ENCODE measurements around the gene CSNK2B.

Gene CSNK2B

DNA sequence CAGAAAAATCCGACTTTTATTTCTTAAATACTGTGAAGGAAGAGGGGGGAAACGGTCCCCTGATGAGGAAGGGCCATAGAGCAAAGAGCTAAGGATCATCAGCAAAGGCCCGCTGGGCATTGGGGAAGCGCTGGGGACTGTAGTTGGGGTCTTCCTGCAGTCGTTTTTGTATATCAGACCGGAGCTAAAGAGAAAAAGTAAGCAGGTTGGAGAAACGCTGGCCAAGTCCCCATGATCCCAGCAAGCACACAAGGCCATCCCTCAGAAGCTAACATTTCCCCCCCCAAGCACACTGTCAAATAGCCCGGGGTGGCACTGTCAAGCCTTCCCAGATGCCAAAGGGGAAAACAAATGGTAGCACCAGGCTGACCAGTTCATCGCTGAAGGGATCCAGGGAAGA is 26.8 kb upstream of the CSNK2B start:
- DNase-seq: no peak

- no peak for DNase-seq
These were observed 26.4 kb upstream of the CSNK2B start for GRCh38 chr6:31639449-31639861.

DNA sequence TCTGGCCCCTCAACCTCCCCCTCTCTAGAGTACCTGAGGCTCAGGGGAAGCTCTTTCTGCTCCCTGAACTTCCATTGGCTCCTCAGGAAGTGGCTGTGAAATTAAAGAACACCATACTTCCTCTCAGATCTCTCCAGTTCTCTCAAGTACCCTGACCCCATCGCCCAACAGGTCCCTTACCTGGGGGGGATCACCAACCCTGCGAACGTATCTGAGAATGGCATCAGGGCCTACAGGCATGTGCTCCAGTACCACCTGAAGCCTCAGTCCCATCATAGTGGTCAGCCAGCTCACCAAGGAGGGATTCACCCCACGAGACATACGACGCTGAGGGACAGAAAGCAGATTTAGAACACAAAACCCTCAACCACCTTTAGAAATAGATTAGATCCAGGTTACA is 25.3 kb upstream of the CSNK2B start:
- no peak for DNase-seq

DNA sequence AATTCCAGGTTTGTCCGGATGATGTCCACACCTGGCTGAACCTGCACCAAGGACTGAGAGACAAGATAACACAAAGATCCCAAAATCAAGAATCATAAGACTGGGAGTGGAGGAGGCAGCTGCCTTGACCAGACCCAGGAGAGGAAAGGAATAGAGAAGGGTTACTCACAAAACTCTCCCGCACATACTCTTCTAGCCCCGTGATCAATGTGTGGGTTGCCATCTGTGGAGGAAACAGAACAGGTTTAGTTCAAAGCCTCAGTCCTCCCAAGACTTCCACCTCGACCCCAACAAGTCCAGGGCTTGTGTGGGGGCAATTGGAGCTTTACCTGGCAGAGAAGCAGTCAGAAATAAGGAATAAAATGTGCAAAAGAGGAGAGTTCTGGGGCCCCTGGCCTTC is 24.5 kb upstream of the CSNK2B start:
- DNase-seq: no peak

DNA sequence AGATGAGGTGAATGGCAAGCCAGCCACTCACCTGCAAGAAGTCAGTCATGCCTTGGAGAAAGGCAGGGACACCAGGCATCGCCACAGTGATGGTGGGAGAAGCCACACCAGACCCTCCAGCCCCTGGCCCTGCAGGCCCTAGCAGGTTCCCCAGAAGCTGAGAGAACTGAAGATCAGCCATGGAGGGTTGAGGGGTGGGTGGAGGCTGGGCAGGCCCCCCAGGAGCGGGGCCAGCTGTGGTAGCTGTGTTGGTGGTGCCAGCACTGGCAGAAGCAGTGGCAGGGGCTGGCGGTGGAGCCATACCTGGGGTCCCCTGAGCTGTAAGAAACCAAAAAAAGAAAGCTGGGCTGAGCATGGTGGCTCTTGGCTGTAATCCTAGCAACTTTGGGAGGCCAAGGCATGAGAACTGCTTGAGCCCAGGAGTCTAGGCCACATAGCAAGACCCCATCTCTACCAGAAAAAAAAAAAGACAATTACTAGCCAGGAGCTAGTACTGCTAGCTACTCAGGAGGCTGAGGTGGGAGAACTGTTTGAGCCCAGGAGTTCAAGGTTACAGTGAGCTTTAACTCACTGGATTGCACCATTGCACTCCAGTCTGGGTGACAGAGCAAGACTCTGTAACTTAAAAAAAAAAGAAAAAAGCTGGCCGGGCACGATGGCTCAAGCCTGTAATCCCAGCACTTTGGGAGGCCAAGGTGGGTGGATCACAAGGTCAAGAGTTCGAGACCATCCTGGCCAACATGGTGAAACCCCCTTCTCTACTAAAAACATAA is 22.9 kb upstream of the CSNK2B start:
- no peak for DNase-seq

GRCh38 chr6:31643818-31644454 is 21.9 kb upstream of the CSNK2B start:
- no peak for DNase-seq

DNA sequence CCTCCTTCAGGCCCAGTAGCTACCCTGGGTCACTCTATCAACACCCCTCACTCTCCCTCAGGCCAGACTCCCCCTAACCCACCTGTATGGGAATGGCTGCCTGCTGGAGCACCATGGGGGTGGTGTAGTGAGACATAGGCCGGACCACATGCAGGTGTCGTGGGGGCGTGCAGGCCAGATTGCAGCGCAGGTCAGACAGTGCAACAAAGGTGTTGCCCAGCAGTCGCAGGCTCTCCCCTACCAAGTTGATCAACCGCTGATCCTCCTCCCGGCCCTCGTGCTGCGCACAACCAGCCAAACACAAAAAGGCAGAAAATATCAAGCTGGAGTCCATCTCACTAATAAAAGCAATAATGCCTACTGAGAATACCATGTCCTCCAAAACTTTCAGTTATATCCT is 20.6 kb upstream of the CSNK2B start:
- no peak for DNase-seq

- peak; percentile 63 for DNase-seq
These were observed 14.2 kb upstream of the CSNK2B start for GRCh38 chr6:31651602-31652191.

GRCh38 chr6:31652925-31653724 is 12.8 kb upstream of the CSNK2B start:
- DNase-seq: peak; percentile 97

DNA sequence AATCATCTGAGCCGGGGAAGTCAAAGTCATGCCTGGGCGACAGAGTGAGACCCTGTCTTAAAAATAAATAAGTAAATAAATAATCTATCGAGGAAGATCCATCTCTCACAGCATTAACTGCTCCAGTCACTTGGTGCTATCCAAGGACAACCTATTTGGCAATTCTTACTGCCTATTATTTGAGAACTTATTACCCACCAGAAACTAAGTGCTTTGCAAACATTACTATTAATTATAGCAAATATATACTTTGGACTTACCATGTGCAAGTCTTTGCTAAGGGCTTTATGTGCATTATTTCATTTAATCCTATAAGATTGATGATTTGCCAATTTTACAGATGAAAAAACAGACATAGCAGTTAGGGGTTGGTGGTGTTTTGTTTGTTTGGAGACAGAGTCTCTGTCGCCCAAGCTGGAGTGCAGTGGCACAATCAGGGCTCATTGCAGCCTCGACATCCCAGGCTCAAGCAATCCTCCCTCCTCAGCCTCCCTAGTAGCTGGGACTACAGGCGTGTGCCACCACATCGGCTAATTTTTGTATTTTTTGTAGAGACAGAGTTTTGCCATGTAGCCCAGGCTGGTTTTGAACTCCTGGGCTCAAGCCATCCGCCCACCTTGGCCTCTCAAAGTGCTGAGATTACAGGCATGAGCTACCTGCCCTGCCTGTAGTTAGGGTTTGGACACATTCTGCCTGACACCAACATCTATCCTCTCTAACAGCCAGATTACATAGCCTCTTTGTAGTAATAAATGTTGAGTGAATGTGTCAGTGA is 11.1 kb upstream of the CSNK2B start:
- no peak for DNase-seq

DNA sequence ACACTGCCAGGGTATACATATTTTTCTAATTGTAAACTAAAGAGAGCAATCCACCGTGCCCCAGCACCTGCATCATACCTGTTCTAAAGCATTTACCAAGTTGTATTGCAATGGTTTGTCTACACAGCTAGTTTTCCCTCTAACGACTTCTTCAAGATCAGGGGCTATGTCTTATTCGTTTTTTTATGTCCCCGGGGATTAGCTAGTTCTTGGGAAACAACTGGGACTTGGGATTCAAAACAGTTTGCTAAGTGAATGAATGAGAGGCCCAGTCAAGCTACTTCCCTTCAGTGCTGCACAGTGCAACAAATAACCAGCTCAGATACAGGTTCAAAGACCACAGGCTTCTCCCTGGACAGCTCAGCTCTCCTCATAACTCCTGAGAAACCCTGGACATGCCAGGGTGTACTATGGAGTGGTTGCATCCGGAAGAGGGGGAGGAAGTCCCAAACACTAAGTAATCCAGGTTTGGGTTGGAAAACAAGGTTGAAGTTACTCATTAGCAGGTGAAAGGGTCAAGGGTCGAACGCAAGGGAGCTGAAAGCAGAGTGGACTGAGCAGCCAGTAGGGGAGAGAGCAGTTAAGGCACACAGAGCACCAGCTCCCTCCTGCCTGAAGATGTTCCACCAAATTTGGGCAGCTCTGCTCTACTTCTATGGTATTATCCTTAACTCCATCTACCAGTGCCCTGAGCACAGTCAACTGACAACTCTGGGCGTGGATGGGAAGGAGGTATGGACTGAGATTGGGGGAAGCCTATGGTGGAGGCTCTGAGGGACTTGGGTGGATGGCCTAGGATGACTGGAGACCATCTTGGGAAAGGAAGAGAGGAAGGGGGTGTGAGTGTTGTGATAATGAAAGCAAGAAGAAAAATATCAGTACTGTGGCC is 10.3 kb upstream of the CSNK2B start, which contains the start of gene APOM:
Gene APOM, plus strand, starts transcription at position 546 of the 889 bp plus-strand sequence. Its CDS starts 73 bp downstream, at position 619.
- no peak for DNase-seq

GRCh38 chr6:31657406-31658157 is 8.3 kb upstream of the CSNK2B start:
- DNase-seq: no peak

DNA sequence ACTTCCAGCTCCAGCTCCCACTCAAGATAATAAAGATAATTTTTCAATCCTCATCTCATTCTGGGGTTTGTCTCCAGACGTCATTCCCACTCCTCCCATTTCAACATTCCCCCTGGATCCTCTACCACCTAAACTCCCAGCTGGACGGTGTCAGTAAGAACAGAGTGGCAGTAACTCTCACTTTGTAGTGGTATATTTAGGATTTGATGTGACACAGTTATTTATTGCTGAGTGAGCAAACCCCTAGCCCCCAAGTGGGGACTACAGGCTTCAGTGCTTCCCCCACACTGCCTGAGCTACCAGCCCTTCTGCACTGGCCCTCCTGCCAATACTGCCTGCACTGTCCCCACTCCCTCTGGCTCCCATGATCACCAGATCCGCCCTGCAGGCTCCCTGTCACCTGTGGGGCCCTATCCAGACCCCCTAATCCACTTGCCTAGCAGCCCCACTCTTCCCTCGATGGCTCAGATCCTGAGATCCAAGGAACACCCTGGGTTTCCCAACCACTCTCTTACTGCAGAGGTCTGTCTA is 7.7 kb upstream of the CSNK2B start:
- no peak for DNase-seq

GRCh38 chr6:31658983-31659648 is 6.8 kb upstream of the CSNK2B start:
- no peak for DNase-seq

GRCh38 chr6:31659649-31660380 is 6.1 kb upstream of the CSNK2B start:
- no peak for DNase-seq

DNA sequence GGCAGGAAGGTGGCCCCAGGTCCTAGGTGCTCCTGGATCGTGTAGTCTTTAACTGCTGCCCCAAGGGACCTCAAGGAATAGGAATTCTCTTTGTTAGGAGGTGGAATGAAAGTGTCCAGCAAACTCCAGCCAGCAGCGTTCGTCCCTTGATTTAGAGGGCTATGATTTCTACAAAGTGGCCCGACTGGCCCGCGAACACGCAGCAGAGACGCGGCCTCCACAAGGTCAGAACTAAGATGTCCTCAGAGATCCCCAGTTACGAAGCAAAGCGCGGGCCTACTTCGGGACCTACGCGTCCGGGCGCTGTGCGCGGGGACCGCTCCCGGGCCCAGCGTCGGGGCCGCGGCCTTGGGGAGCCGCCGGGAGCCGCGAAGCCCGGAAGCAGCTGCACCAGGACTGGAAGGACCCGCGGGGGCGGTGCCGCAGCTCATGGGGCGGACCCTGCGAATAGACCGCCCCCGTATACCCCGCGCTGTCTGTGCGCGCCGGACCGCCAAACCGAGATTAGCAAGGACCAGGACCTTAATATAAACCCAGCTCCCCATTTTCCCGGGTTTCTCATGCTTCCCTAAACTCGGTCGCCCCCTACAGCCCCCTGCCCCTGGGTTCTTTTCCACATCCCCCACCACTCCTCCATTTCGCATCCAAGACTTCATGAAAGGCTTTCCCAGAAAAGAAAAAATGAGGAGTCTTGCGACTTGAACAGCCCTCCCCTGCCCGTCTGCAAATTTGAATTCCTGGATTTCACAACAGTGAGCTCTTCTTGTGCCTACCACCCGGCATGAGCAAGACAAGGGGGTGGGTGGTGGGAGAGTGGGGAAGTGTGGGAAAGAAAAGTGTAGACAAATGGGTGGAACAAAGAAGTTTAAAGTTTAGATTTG is 5.3 kb upstream of the CSNK2B start, which contains the start of gene C6orf47:
Gene C6orf47, minus strand, starts transcription at position 398 of the 881 bp plus-strand sequence. CDS start 831 bp downstream, outside the sequence.
- DNase-seq: peak; percentile 90

DNA sequence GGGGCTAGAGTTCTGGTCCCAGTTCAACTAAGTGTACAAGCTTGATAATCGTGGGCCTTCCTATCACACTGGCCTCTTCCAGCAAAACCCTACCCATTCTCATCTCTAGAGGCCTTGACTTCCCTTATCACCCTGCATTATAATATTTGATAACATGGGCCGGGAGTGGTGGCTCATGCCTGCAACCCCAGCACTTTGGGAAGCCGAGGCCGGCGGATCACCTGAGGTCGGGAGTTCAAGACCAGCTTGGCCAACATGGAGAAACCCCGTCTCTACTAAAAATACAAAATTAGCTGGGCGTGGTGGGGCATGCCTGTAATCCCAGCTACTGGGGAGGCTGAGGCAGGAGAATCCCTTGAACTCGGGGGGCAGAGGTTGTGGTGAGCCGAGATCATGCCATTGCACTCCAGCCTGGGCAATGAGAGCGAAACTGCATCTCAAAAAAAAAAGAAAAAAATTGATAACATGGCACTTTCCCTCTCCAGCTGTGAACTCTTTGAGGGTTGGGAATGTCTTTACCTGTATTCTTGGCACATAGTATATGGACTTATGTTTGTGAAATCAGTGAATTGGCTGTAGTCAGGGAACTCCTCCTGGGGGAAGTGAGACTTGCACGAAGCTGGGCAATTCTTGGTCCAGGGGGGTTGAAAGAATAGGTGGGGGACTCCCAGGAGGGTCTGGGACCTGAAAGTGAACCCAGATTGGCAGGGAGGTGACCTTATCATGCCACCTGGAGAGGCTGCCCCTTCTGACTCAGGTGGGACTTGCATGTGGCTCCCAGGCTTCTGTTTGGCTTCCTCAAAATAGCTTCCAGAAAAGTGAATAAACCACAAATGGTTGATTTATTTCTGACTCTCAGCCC is 4.4 kb upstream of the CSNK2B start:
- no peak for DNase-seq
